Pons (tissue), 1 donor: Measurements from ENCODE around the gene SULT6B1.

Source experiments
- DNase-seq: peaks from one replicate; pipeline ENCODE4 v3.0.0-alpha.2; 2016; ENCODE audit warnings: low spot score

Gene SULT6B1

DNA sequence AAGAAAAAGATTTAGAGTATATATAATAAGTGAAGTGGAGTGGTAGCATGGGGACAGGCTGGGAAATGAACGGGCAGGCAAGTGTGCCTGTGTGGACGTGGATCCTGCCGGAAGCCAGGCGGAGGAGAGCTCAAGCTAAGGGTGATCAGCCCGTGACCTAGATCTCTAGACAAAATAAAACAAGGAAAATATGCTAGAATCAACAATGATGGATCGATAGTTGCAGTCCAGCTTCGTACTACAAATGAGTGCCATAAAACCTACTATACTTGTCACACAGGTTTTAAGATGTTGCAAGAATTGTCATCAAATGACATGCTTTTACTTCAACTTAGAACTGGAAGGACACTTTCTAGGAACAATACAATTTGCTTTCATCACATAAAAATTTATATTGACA lies 40.1 kb downstream of the SULT6B1 start:
- DNase-seq, result no peak

DNA sequence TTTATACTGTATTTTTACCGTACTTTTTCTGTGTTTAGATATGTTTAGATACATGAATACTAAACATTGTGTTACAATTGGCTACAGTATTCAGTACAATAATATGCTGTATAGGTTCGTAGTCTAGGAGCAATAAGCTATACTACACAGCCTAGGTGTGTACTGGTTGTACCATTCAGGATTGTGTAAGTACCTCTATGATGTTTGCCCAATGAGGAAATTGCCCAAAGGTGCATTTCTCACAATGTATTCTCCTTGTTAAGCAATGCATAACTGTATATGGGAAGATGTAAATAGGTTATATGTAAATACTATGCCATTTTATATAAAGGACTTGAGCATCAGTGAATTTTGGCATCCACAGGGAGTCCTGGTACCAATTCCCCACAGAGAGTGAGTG lies 42.4 kb downstream of the SULT6B1 start:
- no peak for DNase-seq

DNA sequence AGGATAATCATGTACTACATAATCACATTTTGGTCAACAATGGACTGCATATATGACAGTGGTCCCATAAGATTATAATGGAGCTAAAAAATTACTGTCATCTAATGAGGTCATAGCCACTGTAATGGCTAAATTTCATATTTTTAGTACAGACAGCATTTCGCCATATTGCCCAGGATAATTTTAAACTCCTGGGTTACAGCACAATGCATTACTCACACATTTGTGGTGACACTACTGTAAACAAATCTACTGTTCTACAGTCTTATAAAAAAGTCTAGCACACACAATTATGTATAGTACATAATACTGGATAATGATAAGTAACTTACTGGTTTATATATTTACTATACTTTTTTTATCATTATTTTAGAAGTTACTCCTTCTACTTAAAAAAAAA lies 44.5 kb downstream of the SULT6B1 start:
- no peak for DNase-seq

DNA sequence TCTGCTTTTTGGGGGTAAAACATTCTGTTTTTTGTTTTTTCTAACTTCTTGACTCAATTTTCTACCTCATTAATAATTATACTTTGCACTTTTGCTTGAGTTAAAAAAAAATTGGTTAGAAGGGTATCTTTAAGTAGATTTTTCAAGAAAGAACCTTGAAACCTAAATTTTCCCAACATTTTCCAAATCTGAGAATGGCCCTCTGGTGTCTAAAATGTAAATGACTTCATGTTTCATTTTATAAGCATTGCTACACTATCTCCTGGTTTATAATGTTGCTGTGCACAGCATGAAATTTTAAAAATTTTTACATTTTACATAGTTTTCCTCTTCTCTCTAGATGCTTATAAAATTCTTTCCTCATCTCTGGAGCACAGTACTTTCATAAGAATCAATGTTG lies 45.9 kb downstream of the SULT6B1 start:
- no peak for DNase-seq

DNA sequence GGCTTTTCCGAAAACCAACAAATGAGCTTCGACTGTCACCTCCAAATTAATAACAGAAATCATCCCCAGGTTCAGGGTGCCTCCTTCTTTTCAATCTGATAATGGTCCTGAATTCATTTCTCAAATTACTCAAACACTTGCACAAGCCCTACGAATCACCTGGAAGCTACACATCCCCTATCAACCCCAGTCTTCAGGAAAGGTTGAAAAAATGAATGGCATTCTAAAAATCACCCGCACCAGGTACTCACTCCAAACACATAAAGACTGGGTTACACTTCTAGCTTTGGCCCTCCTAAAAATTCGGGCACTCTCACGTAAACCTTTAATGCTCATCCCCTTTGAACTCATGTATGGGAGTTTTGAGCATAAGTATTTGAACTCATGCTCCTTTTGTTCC lies 55.6 kb downstream of the SULT6B1 start:
- no peak for DNase-seq

DNA sequence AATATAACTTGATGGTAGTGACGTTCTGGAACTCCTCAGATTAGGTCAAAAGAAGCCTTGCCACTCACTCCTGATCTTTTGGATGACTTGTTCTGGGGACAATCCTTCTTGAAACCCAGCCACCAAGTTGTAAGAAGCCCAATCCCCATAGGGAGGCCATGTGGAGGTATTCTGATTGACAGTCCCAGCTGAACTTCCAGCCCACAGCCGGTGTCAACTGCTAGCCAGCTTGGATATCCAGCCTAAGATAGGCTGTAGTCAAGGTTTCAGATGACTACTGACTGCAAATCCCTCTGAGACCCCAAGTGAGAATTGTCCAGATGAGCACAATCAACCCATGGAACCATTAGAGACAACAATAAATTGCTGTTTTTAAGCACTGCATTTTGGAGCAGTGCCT lies 63.1 kb downstream of the SULT6B1 start:
- no peak for DNase-seq

DNA sequence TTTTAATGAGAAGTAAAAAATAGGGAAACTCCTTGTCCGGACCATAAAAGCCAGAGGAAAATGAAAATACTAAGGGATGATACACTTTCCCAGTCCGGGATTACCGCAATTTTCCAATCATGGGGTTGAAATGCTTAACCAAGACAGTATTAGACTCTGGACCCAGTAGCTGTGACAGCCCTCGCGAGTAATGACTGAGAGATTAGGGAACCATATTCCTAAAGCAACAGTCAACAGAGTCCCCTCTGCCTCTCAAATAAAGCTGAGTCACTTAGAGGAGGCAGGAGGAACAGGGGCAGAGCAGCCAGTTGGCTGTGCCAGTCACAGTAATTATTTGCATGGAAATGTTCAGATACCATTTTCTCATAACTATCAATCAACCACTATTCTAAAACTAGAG lies 69.3 kb downstream of the SULT6B1 start:
- no peak for DNase-seq
